Forelimb muscle (tissue), 1 donor: ENCODE measurements around the gene MTRFR. TPM values are rescaled to one million over a fixed set of nuclear protein-coding genes. Genes with fewer than 3 reads are reported as not detected.

Experiments
- DNase-seq: peaks from one replicate; pipeline ENCODE4 v3.0.0-alpha.2; 2013; ENCODE audit warnings: low read depth
- polyA plus RNA-seq: library from polyadenylated mRNA; unstranded; fragments of 120-200 nt; gene quantifications from one replicate; pipeline ENCODE4 v1.2.1, GENCODE V29; 2013; ENCODE audit not compliant: insufficient read length

Gene MTRFR
- polyA plus RNA-seq, 1 donor = 14.9 TPM

GRCh38 chr12:123270214-123271000 is 37.2 kb downstream of the MTRFR start:
- DNase-seq = no peak

GRCh38 chr12:123271001-123271668 is 37.9 kb downstream of the MTRFR start:
- DNase-seq = no peak

- no peak for DNase-seq
Observed at GRCh38 chr12:123273166-123273565, 39.9 kb downstream of the MTRFR start.

- DNase-seq = no peak
Observed at GRCh38 chr12:123278101-123278627, 44.9 kb downstream of the MTRFR start.

- no peak for DNase-seq
Observed at GRCh38 chr12:123280971-123281370, 47.7 kb downstream of the MTRFR start.

- DNase-seq = no peak
Observed at GRCh38 chr12:123282111-123282510, 48.9 kb downstream of the MTRFR start.

- no peak for DNase-seq
Observed at GRCh38 chr12:123283461-123283860, 50.2 kb downstream of the MTRFR start.

GRCh38 chr12:123284669-123285068 is 51.4 kb downstream of the MTRFR start:
- no peak for DNase-seq

- DNase-seq = no peak
Observed at GRCh38 chr12:123286652-123287373, 53.6 kb downstream of the MTRFR start.

- DNase-seq = no peak
Observed at GRCh38 chr12:123288751-123289346, 55.6 kb downstream of the MTRFR start.

GRCh38 chr12:123289911-123290310 is 56.7 kb downstream of the MTRFR start:
- DNase-seq = no peak

- no peak for DNase-seq
Observed at GRCh38 chr12:123293178-123293760, 60.0 kb downstream of the MTRFR start.

- DNase-seq = no peak
Observed at GRCh38 chr12:123305136-123305535, 71.9 kb downstream of the MTRFR start.

GRCh38 chr12:123306200-123306599 is 73.0 kb downstream of the MTRFR start:
- no peak for DNase-seq

Other genes with a start within 250 kb of the MTRFR start
- 4.7 TPM for gene PITPNM2, start 82.3 kb upstream of the MTRFR start, polyA plus RNA-seq
- gene MPHOSPH9, start 295 bp upstream of the MTRFR start, polyA plus RNA-seq = 17.6 TPM
- gene CDK2AP1, start 38.4 kb downstream of the MTRFR start, polyA plus RNA-seq = 180 TPM
- gene SBNO1, start 131.4 kb downstream of the MTRFR start, polyA plus RNA-seq = 18.7 TPM
- gene KMT5A, start 150.7 kb downstream of the MTRFR start, polyA plus RNA-seq = 33.4 TPM
- 1.6 TPM for gene RILPL2, start 203.2 kb downstream of the MTRFR start, polyA plus RNA-seq
- gene SNRNP35, start 224.7 kb downstream of the MTRFR start, polyA plus RNA-seq = 31.8 TPM